ENCODE measurements around the gene CST7. TPM values are rescaled to one million over a fixed set of nuclear protein-coding genes. Genes with fewer than 3 reads are reported as not detected.
A peak's percentile ranks its signal among the peaks of the same experiment; 100 is the strongest.
"Not testable (repeated sequence)": the region's sequence is repeated elsewhere in the genome, so short reads cannot be mapped to it uniquely, and the experiment has no call there.

The CST7 gene
- total RNA-seq, 1 donor from 2014 or later, result 1.6 TPM

DNA sequence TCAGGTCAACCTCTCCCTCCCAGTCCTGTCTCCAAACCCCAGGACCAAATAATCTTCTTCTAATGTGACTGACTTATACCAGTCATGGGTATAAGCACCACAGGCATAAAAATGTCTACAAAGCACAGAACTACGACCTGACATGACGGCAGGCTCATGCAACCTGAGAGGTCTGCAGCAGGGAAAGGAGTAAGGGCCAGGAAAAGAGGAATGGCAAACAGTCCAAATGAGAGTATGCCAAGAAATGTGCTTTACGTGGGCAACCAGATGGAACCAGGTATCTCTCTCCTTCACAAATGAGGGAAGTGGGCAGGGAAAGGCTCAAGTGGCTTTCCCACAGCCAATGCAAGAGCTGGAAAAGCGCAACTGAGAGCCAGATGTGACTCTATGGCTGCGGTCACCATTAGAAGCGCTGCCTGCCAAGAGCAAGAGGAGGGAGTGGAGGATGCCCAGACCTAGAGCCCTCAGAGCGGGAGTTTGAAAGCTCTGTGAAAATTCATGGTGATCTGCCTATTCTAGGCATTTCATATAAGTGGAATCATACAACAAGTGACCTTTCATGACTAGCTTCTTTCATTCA, 37.5 kb downstream of the CST7 start:
- peak; percentile 25 for DNase-seq (ENCODE audit: low spot score)

DNA sequence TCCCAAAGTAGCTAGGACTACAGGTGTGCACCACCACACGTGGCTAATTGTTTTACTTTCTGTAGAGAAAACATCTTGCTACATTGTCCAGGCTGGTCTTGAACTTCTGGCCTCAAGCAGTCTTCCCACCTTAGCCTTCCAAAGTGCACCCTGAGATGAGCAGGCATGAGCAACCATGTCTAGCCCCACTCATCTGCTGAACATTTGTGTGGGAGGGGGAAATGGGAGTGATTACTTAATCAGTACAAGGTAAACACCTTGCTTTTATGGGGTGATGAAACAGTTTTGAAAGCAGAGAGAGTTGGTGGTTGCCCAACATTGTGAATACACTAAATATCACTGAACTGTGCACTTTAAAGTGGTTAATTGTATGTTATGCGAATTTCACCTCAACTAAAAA, 38.2 kb downstream of the CST7 start:
- no peak for DNase-seq (ENCODE audit: low spot score)

DNA sequence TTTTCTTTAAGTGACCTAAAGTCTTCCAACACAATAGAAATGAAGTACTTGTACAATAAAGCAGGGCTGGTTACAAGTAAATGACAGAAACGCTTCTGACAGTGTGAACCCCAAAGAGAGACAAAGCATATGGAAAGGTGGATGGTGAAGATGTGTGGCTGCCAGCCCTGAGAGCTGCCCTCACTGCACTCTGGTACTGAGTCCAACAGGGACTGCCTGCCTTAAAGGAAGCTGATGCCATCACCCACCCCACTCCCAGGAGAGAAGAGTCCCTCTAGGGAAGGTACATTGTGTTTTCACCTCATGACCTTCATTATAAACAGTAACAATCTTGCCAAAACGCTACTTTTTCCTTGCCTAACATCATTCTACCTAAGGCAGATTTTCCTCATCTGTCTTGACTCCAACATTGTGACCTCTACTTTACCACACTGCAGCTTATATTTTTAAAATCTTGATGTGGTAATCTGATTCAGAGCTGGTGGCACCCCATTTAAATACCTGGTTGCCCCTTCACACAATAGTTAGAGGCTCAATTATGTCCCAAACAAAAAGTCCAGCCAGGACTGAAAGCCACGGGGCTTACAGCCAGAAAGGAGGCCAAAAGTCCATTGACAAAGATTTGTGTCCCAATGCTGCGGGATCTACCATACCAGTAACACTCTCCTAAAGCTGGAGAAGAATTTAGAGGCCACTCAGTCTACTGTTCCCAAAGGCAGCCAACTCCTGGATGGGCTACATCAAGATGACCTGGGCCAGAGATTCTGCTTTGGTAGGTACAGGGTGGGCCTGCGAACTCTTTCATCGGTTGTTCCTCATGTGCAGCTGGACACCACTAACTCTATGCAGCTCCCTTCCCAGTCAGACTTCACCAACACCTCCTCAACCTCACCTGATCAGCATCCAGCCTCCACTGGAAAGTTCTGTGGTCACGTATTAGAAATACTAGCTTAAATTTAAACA, 39.1 kb downstream of the CST7 start:
- no peak for DNase-seq (ENCODE audit: low spot score)

DNA sequence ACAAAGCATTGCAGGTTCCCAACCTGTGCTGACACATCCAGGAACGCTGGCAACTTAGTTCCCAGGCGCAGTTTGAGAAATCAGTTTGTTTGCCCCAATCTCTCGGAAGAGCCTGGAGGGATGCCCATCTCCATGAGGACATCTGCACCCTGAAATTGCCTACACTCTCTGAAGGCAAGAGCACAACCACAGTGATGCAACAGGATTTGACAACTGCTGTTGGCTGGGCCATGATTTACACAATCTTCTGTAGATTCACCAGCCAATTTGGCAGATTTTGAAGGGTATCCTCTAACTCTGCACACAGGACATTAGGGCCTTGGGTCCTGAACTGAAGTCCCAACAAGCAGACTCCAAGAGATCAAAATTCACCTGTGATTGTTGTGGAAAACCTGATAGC, 40.1 kb downstream of the CST7 start:
- peak; percentile 18 for DNase-seq (ENCODE audit: low spot score)

DNA sequence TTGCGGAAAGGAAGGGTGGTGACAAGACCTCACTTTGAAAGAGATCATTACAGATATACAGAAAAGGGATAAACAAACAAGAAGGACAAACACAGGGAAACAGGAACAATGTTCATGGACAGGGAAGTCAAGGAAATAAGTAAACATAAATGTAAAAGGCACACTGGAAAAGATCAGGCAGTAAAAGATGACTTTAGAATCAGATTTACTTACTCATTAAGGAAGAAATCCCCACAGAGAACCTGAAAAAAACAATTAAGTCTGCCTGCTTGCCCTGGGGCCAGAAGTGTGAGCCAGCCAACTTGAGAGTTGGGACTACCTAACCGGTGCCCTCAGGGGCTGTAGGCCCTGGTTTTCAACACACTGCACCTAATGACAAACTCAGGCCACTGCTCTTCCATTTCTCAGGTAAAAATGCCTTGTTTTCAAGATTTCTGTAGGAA, 41.8 kb downstream of the CST7 start:
- DNase-seq (ENCODE audit: low spot score), result peak; percentile 29

DNA sequence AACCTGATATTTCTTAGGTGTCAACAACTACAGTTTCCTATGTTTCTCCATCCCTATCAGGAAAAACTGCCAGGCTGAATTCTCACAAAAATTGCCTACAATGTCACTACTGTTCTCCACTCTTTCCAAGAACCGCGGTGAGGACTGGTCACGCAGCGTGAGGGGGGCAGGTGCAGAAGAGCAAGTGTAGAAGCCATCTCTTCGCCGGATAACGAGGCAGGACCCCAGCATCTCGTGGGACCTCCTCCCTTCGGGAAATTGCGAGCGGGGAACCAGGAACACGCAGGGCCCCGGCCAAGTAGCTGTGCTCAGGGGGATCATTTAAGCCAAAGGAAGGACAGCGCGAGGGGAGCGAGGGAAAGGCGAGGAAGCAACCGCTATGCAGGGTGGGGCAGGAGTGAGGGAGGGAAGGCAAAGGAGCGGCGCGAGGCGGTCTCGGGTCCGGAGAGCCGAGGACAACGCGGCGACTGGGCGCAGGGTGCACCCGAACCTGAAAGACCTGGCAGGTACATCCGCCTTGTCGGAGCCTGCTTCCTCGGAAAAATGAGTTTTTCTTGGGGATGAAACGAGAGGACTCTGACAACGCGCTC, 42.9 kb downstream of the CST7 start:
- DNase-seq (ENCODE audit: low spot score), result peak; percentile 46

DNA sequence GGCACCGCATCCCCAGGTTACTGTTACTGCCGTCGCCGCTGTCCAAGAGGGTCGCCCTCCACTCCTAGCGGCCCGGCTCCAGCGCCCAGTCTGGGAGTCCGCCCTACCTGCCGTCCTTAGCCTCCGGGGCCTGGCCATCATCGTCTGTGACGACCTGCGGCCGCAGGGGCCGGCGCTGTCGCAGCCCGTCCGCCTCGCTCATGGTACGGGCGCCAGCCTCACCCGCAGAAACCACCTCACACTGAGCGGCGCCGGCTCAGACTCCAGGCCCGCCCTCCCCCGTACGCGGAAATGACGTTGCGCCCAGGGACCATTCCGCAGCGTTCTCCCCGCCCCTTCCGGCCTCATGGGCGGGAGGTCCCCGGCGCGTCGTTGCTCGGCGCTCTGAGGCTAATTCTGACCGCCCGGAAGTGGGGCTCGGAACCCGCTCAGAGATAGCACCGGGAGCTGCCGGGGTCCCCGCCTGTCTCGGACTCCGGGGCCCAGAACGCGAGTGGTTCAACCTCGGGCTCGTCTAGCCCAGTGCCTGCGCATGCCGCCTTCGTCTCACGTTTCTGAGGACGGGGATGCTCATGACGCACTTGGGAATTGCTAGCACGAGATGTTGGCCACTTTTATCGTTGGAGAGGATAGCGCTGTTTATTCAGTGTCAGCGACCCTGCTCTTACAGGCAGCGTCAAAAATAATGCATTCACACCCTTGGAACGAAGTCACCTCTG, 43.6 kb downstream of the CST7 start, which contains the start of gene APMAP:
APMAP (minus strand) TSS at position 265 of the 719 bp plus-strand sequence; CDS start at position 202, 63 bp downstream.
- peak; percentile 97 for DNase-seq (ENCODE audit: low spot score)

DNA sequence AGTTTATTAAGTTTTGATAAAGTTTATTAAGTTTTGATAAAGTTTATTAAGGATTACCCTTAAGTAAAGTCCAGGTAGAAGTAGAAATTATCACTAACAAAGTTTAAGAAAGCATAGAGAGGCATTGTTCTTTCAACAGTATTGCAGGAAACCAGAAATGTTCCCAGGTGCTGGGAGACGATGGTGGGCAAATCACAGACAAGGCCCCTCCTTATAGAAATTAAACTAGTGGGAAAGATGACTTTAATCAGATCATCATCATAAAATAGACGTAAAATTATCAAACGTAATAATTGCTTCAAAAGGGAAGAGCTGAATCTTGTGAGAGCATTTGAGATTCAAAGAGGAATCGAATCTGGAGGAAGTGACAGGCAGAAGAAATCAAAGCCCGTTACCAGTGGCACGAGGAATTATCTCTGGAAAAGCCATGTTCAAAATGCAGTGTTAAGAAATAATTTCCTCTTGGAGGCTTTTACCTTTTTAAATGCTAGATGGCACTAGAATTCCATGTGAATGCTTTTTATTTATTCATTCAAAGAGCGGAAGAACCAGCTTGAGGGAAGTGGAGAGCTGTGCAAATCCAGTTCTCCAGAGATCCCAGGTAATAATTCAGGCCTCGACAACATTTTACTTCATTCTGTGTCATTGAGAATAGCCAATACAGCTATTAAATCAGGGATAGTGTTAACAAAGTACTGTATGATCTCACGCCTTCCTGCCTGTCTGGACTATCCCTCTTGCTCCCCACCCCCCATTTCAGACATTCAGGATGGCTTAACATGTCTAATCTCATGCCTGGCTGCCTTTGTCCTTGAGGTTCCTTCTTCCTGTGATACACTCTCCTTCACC, 44.5 kb downstream of the CST7 start:
- peak; percentile 37 for DNase-seq (ENCODE audit: low spot score)

DNA sequence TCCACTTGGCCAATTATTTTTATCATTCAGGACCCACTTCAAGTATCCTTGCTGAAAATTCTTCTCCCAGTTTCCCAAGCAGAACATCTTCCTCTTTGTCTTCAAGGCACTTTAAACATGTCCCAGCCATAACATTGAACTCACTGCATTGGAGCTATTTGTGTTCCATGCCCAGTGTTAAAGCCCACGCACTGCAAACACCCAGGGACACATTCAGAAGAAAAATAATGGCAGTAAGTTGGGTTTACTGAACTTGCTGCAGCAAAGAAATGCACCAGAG, 45.1 kb downstream of the CST7 start:
- no peak for DNase-seq (ENCODE audit: low spot score)

DNA sequence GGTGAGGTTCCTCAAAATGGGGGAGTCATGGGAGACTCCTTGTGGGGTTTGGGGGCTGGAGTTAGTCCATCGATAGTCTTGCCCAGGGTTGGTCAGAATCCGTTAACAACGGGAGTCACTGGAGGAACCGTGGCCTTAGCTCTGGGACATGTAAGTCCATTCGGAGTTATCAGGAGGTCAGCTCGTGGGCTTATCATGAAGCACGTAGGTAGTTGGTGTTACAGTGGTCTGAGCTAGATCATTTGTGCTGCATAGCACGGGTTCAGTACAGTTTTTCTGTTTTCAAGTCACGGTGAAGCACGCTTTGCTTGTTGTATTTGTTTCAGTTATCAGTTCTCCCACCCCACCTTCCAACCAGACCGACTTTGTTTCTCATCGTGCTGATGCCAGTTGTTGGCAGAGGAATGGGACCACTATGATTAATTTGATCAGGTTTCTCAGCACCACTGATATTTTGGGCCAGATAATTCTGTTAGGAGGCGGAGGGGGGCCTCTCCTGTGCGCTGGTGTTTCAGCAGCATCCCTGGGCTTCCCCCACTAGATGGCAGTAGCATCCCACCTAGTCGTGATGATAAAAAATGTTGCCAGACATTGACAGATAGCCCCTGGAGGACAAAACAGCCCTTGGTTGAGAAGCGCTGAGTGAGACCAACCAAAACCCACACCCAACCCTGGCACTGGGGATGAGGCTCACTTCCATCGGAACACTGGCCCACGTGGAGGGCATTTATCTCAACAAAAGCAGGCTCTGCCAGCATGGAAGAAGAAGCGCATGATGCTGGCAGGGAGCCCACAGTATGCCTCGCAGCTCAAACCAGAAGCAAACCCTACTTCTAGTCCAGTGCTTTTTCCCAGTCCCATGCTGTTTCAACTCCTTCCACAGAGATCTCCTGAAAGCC, 45.6 kb downstream of the CST7 start:
- peak; percentile 87 for DNase-seq (ENCODE audit: low spot score)

DNA sequence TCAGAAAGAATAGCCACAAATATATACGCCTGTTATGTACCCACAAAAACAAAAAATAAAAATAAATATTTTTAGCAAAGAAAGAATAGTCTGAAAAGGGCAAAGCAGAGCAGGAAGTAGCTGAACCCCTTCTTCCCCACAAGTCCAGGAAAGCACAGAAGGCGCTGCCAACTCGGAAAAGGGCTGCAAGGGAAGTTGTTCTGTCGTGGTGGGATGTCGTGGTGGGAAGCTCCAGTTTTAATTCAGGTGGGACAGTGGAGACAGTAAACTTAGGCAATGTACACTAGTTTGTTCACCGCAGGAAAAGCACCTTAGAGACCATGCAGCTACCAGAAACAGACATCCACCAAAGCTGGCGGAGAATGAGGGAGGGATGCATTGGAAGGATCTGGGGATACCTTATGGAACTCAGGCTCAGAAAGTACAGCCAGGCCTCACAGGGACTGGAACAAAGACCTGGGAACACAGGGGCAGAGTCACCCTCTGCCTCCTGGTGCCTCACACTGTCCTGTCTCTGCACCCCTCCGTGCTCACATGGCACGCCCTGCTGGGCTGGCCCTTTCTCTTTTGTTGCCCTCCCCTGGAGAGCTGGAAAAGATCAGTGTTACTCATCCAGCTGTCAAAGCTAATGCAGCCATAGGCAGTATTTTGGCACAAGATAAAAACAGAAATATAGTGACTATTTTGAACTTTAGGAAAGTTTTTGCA, 46.8 kb downstream of the CST7 start:
- peak; percentile 32 for DNase-seq (ENCODE audit: low spot score)

DNA sequence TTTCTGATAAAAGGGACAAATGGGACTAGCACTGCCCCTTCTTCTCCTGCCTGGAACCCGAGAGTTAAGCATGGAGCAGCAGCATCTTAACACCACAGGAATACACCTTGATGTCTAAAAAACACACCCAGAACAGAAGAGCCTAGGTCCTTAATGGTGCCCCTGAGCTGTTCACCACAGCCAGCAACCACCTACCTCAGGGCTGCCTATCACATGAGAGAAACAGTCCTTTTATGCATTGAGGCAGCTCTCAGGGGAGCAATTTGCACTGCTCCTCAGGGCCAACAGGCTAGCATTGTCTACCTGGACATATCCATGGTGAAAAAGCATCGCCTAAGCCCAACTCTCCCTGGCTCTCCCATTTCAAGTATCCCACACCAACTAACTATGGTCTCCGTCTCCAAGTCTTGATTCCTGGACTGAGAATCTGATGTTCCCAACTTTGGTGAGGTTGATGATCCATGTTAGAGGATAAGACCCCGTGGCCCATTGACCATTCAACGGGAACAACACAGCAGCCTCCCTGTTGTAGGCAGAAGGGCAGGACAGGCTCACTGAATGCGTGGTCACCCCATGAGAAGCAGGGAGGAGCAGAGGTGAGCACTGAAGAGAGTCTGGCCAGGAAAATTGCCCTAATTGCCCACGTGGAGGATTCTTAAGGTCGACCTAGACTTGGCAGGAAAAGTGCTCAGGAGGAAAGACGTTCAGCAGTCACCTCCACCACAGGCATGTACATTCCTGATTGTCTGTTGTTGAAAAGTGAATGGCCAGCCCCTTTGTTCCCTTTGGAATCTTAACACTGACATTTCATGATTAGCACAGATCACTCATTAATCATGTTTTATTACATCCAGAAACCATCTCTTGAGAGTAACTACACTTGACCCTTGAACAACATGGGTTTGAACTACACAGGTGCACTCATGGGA, 47.6 kb downstream of the CST7 start:
- peak; percentile 18 for DNase-seq (ENCODE audit: low spot score)

DNA sequence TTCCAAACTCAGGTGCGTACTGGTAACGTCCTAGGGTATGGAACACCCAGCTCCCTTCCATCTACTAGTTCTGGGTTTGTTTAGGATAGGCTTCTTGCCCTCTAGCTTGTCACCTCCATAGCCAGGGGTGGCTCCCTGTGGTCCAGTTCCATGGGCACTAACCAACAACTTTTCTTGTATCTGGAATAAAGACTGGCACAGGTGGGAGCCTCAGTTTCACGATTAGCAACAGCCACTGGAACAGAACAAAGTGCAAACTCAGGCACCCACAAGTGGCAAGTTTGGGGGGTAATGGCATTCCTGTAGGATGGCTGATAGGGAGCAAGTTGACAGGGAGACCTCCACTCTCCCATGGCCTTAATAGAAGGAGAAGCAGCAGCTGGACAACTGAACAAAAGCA, 49.1 kb downstream of the CST7 start:
- DNase-seq (ENCODE audit: low spot score), result no peak

DNA sequence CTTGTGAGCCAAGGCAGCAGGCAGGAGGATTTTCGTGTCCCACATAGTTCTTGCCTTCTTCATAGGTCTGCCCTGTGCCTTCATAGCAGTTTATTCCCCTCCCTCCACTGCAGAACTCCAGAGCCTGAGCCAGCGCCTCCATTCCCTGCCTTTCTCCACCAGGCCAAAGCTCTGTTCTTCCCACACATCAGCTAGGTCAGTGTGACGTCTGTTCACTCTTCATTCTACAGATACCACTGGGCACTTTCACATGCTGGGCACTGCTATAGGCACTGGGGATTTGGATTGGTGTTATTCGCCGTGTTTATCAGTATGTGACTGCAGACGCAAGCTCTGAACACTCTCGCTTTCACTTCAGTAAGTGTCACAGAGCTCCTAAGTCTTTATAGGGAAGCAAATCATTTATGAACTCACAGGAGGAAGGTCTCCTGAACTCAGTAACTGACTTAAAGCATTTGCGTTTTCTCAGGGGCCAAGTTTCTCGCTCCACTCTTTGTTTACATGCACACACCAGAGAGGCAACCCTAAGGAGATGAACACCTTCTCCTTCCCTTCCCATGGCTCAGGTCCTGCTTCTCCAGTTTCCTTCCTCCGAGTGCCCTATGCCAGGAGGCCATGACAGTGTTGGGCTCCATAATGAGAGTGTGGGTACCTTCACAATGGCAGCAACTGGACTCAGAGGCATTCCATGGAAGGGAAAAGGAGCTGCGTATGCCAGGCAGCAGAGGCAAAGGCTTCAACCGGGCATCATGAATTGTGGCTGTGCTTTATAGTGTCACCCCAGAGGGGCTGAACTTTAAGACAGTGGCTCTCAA, 49.8 kb downstream of the CST7 start:
- DNase-seq (ENCODE audit: low spot score), result peak; percentile 31

DNA sequence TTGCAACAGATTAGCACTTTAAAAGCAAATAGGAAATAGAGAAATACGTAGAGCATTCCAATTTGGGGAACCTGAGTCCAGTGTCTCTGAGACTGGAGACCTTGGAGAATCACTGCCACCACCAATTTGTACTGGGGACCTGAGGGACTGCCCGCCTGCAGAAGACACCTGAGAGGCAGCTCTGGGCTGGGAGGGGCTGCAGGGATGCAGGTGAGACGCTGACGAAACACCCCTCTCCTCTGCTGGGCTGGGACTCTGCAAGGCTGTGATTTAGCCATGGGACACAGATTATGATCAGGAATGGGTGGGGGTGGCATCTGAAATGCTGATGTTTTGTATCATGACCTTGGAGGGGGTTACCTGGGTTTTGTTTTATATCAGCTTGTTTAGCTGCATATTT, 50.5 kb downstream of the CST7 start:
- DNase-seq (ENCODE audit: low spot score), result peak; percentile 36

DNA sequence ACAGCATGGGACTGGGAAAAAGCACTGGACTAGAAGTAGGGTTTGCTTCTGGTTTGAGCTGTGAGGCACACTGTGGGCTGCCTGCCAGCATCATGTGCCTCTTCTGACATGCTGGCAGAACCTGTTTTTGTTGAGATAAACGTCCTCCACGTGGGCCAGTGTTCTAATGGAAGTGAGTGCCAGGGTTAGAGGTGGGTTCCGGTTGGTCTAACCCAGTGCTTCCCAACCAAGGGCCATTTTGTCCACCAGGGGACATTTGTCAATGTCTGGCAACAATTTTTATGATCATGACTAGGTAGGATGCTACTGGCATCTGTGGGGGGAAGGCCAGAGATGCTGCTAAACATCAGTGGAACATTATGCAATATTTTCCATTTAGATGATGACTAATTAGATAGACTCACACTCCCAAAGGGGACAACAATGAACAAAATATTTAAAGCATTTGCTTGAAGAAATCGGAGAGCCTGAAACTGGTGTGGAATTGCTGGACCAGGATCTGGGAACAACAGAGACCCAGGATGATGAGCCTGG, 51.3 kb downstream of the CST7 start:
- peak; percentile 85 for DNase-seq (ENCODE audit: low spot score)

DNA sequence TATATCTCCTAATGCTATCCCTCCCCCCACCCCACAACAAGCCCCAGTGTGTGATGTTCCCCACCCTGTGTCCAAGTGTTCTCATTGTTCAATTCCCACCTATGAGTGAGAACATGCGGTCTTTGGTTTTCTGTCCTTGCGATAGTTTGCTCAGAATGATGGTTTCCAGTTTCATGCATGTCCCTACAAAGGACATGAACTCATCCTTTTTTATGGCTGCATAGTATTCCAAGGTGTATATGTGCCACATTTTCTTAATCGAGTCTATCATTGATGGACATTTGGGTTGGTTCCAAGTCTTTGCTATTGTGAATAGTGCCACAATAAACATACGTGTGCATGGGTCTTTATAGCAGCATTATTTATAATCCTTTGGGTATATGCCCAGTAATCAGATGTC, 52.3 kb downstream of the CST7 start:
- DNase-seq (ENCODE audit: low spot score), result not testable (repeated sequence)

Data from ureter (tissue), 1 donor.